Fibroblast of mammary gland (primary cell): ENCODE results near the gene ELAVL1.

Experiments
- DNase-seq: peaks from one replicate; pipeline ENCODE4 v3.0.0-alpha.2; 2010; ENCODE audit warnings: low read depth
- H3K4me3 ChIP-seq: 2 replicates; pipeline ENCODE4 v1.5.1; 2011; ENCODE audit warnings: low read depth, mild to moderate bottlenecking, low read length, moderate library complexity; ENCODE audit not compliant: control insufficient read depth
- TF ChIP-seq, protein P1 (sequence below): conservative IDR thresholded peaks from 2 replicates; pipeline ENCODE4 v1.5.1; 2011; ENCODE audit warnings: low read depth, low read length, inconsistent platforms; ENCODE audit not compliant: control insufficient read depth, insufficient read depth

The ELAVL1 gene

DNA sequence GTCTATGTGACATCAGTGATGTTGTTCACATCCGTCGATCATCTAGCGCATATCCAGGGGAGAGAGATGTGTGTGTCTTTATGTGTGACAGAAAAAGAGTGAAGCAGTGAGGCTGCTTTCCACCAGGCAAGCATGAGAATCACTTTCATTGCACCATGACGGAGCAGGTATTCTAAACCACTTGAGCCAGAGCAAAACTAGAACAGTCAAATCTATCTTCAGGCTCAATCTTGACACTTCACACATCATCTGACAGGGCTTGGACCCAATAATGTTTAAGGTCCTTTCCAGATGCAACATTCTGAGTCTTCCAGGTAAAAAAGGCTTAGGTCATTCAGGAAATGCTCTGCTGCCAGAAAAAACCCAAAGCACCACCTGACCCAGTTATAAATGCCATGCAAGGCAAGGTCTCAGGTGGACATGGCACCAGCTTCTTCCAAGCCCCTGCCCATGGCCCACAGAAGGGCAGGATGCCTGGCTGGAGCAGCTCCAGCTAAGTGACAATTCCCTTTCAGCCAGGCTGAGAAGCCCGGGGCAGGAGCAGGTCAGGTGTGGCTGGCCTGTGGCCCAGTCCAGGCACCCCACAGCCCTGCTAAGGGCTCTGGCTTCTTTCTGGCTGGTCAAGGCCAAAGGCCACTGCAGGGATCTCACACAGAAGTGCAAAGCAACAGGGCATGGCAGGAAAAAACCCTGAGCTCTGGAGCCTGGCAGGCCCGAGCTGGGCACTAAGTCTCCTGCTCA, 5.0 kb downstream of the ELAVL1 start:
- TF ChIP-seq, protein P1, sequence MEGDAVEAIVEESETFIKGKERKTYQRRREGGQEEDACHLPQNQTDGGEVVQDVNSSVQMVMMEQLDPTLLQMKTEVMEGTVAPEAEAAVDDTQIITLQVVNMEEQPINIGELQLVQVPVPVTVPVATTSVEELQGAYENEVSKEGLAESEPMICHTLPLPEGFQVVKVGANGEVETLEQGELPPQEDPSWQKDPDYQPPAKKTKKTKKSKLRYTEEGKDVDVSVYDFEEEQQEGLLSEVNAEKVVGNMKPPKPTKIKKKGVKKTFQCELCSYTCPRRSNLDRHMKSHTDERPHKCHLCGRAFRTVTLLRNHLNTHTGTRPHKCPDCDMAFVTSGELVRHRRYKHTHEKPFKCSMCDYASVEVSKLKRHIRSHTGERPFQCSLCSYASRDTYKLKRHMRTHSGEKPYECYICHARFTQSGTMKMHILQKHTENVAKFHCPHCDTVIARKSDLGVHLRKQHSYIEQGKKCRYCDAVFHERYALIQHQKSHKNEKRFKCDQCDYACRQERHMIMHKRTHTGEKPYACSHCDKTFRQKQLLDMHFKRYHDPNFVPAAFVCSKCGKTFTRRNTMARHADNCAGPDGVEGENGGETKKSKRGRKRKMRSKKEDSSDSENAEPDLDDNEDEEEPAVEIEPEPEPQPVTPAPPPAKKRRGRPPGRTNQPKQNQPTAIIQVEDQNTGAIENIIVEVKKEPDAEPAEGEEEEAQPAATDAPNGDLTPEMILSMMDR = no peak
- no peak overlapping the region for H3K4me3 ChIP-seq
- no peak for DNase-seq

DNA sequence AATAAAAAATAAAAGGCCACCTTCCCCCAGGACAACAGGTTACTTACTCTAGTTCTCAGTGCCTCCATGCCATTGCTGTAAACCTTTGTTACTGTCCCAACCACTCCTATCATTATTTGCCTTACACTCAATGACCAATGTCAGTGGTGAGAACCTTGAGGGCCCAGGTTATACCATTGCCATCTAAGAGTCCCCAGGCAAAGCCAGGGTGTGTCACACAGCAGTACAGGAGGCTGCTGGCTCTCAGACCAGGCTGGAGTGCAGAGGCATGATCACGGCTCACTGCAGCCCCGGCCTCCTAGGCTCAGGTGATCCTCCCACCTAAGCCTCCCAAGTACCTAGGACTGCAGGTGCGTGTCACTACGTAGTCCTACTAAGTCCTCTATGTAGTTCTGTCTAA, 6.1 kb downstream of the ELAVL1 start:
- no peak for DNase-seq
- TF ChIP-seq, protein P1 = no peak

GRCh38 chr19:7997809-7998480, 7.5 kb downstream of the ELAVL1 start:
- DNase-seq = peak; percentile 60
- TF ChIP-seq, protein P1 = no peak

More for the DNA sequence above, 6.1 kb downstream of the ELAVL1 start:
- H3K4me3 ChIP-seq = no peak overlapping the region

GRCh38 chr19:7996883-7997282, 8.6 kb downstream of the ELAVL1 start:
- DNase-seq = no peak
- TF ChIP-seq, protein P1 = no peak
- H3K4me3 ChIP-seq = no peak overlapping the region

More at GRCh38 chr19:7997809-7998480, 7.5 kb downstream of the ELAVL1 start:
- no peak overlapping the region for H3K4me3 ChIP-seq

DNA sequence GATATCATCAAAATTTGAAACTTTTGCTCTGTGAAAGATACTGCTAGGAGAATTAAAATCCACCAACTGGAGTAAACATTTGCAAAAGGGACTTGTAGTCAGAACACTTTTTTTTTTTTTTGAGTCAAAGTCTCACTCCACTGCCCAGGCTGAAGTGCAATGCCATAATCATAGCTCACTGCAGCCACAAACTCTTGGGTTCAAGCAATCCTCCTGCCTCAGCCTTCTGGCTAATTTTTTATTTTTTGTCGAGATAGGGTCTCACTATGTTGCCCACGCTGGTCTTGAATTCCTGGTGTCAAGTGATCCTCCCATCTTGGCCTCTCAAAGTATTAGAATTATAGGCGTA, 9.7 kb downstream of the ELAVL1 start:
- TF ChIP-seq, protein P1 = no peak
- DNase-seq = no peak
- H3K4me3 ChIP-seq = no peak overlapping the region

DNA sequence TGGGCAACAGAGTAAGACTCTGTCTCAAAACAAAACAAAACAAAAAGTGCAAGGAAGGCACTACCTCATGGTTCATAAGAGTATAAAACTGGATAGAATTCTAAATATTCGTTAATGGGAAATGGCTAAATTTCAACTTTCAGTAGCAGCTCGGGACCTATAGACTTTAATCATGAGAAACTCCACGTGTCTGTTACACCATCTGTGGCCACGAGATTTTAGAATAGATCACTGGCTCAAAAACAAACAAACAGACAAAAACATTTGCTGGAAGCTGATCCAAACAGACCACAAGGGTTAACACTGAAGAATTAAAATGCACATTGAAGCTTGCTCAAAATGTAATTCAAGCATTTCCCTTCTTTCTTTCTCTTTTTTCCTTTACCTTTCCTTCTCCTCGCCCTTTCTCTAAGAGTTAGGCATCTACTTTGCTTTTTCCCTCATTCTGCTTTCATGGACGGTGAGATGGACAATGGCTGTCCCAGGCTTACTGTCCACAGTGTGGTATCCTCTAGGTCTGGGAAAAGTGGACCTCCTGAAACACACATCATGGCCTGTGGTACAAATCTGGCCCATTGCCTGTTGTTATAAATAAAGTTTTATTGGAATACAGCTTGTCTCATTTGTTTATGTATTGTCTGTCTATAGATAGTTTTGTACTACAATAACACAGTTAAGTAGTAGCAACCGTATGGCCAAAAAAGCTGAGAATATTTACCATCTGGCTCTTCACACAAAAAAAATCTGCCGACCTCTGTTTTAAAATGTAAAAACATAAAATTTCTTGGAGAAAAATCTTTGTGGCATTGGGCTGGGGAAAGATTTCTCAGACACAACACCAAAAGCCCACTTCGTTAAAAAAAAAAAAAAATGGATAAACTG, 10.3 kb downstream of the ELAVL1 start:
- TF ChIP-seq, protein P1 = no peak
- DNase-seq = no peak
- no peak overlapping the region for H3K4me3 ChIP-seq
